CD4-positive, alpha-beta T cell treated with Interleukin-15 for 4 hours (primary cell): ENCODE measurements around the gene MTMR1.

ENCODE experiments used
- DNase-seq: peaks from one replicate; pipeline ENCODE4 v3.0.0-alpha.2; 2020; ENCODE audit warnings: low spot score

The MTMR1 gene

DNA sequence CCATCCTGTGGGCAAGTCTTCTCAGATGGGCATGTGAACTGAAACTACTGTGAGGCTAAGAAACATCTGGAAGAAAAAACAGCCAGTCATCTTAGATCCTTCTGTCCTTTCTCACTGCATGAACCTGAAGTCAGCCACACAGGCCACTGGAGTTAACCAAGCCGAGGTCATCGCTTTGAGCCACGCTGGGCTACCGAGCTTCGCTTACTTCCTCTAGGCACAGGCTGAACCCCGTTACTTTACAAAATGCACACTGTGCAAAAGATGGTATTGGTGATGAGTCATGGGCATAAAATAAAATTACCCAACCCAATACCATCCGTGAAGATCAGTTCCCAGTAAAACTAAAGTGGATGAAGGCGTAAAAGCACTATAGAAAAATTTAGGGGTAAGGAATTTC lies 86.2 kb downstream of the MTMR1 start:
- no peak for DNase-seq

GRCh38 chrX:150781677-150782076 lies 88.5 kb downstream of the MTMR1 start:
- no peak for DNase-seq

GRCh38 chrX:150790021-150790420 lies 96.8 kb downstream of the MTMR1 start:
- no peak for DNase-seq

DNA sequence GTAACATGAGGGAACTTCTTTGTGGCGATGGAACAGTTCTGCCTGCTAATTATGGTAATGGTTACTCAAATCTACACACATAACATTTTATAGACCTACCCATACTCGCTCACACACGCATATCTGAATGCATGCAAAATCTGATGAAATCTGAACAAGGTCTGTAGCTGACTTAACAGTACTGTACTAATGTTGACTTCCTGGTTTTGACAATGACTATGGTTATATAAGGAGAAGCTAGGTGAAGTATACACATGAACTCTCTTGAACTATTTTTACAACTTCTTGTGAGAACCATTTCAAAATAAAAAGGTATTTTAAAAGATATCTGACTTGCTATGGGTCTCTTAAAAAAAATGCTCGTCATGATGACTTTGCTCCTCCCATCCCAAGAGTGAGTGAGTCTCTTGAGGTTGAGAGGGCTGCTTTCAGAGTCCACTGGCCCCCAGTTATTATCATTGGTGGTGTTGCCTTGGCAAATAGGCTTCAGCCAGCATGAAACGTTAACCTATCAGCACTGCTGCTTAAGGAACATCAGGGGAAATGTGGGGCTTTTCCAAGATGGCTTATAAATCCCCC lies 99.8 kb downstream of the MTMR1 start:
- DNase-seq = no peak

DNA sequence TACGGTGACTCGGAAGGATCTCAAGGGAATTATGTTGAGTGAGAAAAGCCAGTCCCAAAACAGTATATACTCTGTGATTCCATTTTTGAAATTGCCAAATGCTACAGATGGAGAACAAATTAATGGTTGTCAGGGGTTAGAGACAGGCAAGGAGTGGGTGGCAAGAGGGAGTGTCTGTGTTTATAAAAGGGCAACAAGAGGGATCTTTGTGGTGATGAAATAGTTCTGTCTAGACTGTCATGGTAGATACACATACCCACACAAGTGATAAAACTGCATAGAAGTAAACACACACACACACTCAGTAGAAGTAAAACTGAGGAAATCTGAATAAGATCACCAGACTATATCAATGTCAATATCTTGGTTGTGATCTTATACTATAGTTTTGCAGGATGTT lies 112.5 kb downstream of the MTMR1 start:
- no peak for DNase-seq

DNA sequence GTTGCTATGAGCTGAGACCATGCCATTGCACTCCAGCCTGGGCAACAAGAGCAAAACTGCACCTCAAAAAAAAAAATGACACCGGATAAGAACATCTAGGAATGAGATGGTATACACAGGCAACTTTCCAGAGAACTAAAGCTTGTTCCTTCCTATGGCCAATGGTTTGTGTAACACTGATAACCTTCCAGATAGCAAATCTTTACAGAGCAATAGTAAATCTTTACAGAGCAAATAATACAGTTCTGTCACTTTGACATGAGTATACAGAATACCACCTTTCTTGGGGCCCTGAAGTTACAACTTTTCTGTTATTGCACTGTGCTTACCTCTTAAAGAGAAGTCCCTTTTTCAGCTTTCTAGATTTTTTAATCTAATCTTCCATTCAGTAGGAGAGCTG lies 113.6 kb downstream of the MTMR1 start:
- DNase-seq = no peak

GRCh38 chrX:150813922-150814321 lies 120.7 kb downstream of the MTMR1 start:
- no peak for DNase-seq
